HUDEP-2 (cell line): ENCODE results near the gene FBP1.
A peak's percentile ranks its signal among the peaks of the same experiment; 100 is the strongest.
"Not testable (repeated sequence)": the region's sequence is repeated elsewhere in the genome, so short reads cannot be mapped to it uniquely, and the experiment has no call there.

Experiments used
- DNase-seq, 76 experiments: peaks; one replicate each; lab custom pipeline; 2025; ENCODE audit not compliant: unreplicated experiment in 76 of 76; lab: John Stamatoyannopoulos, UW

FBP1 gene

GRCh38 chr9:94586316-94586715 lies 53.0 kb downstream of the FBP1 start:
- DNase-seq: no peak

GRCh38 chr9:94584555-94584954 lies 54.8 kb downstream of the FBP1 start:
- peak in 1 of 76 experiments; percentile 2 for DNase-seq

GRCh38 chr9:94581728-94582127 lies 57.6 kb downstream of the FBP1 start:
- no peak for DNase-seq

GRCh38 chr9:94577571-94577970 lies 61.7 kb downstream of the FBP1 start:
- no peak for DNase-seq

- DNase-seq: no peak
Measured at GRCh38 chr9:94577036-94577435, 62.3 kb downstream of the FBP1 start.

GRCh38 chr9:94576131-94576530 lies 63.2 kb downstream of the FBP1 start:
- DNase-seq: no peak

- no peak for DNase-seq
Measured at GRCh38 chr9:94568972-94569712, 70.2 kb downstream of the FBP1 start.

- no peak for DNase-seq
Measured at GRCh38 chr9:94568250-94568889, 70.9 kb downstream of the FBP1 start.

- no peak for DNase-seq
Measured at GRCh38 chr9:94567271-94567670, 72.0 kb downstream of the FBP1 start.

GRCh38 chr9:94566550-94566949 lies 72.8 kb downstream of the FBP1 start:
- no peak for DNase-seq

- DNase-seq: not testable (repeated sequence)
Measured at GRCh38 chr9:94564279-94564678, 75.0 kb downstream of the FBP1 start.

- no peak for DNase-seq
Measured at GRCh38 chr9:94563548-94563947, 75.8 kb downstream of the FBP1 start.

- DNase-seq: no peak
Measured at GRCh38 chr9:94560237-94560636, 79.1 kb downstream of the FBP1 start.

- DNase-seq: no peak
Measured at GRCh38 chr9:94557376-94557775, 81.9 kb downstream of the FBP1 start.

GRCh38 chr9:94554439-94555331 lies 84.6 kb downstream of the FBP1 start, which contains the start of gene PCAT7:
Gene PCAT7, plus strand, starts transcription at chr9:94555083.
- DNase-seq: peak in 66 of 76 experiments; percentile 23 to 88 (median 64)

- peak in 73 of 76 experiments; percentile 21 to 88 (median 71) for DNase-seq
Measured at GRCh38 chr9:94554078-94554438, 85.3 kb downstream of the FBP1 start.
